Esophagus squamous epithelium (tissue), 5 donors: ENCODE data around the gene HOXD8. TPM values are rescaled to one million over a fixed set of nuclear protein-coding genes. Genes with fewer than 3 reads are reported as not detected.

ENCODE experiments used
- DNase-seq: peaks from one replicate; lab custom pipeline; 2025; lab: John Stamatoyannopoulos, UW
- H3K27ac ChIP-seq, 4 donors: fragments of 200-600 bp; sonication (generic); one replicate each; pipeline ENCODE4 v1.5.1; 2016 to 2019; ENCODE audit warnings: mild to moderate bottlenecking in 1 of 4
- H3K27me3 ChIP-seq, 4 donors: fragments of 200-600 bp; sonication (generic); 1 replicate in 3 of 4; 2 replicates in 1 of 4; pipeline versions ENCODE4 v1.5.1 to v1.6.0; 2017 to 2021; ENCODE audit warnings: antibody characterized with exemption in 1 of 4
- H3K36me3 ChIP-seq, 3 donors: fragments of 200-600 bp; sonication (generic); one replicate each; pipeline ENCODE4 v1.5.1; 2016 to 2019
- H3K4me1 ChIP-seq, 3 donors: fragments of 200-600 bp; sonication (generic); one replicate each; pipeline ENCODE4 v1.5.1; 2017 to 2019
- H3K4me3 ChIP-seq, 4 donors: fragments of 200-600 bp; sonication (generic); 1 replicate in 3 of 4; 2 replicates in 1 of 4; pipeline ENCODE4 v1.5.1; 2016 to 2019; ENCODE audit warnings: mild to moderate bottlenecking in 2 of 4, moderate library complexity in 1 of 4
- H3K9me3 ChIP-seq, 3 donors: fragments of 200-600 bp; sonication (generic); one replicate each; pipeline ENCODE4 v1.5.1; 2016 to 2019
- POLR2A ChIP-seq, 4 donors: fragments of 450-650 bp; IDR thresholded peaks; one replicate each; pipeline ENCODE4 v1.6.1; 2017; ENCODE audit warnings: antibody characterized with exemption in 4 of 4, mild to moderate bottlenecking in 4 of 4, moderate library complexity in 3 of 4
- WGBS, 2 donors: methylation state at CpG; one replicate each; pipeline ENCODE4 v1.1.5; 2018; 5-methylcytosine and 5-hydroxymethylcytosine counted together
- intact Hi-C: fragments of 100-400 bp; cut with DNase I; formaldehyde crosslinking; loops from one replicate; pipeline ENCODE4 v1.15.0; 2022
- total RNA-seq, 4 donors: library from RNA; depleted of rRNA; stranded (reverse); fragments of >200 nt; gene quantifications; one replicate each; pipeline ENCODE4 v1.1.0, GENCODE V29; 2016
- TF ChIP-seq, protein P1 (sequence below), 6 experiments: fragments of 450-650 bp in 4 of 6; fragments of 200-600 bp in 2 of 6; sonication (generic) in 2 of 6; IDR thresholded peaks; one replicate each; pipeline ENCODE4 v1.5.1; 2016 to 2019; ENCODE audit warnings: antibody characterized with exemption in 6 of 6, mild to moderate bottlenecking in 4 of 6, moderate library complexity in 4 of 6
- donor health status: DM: yes; HTN: yes; CAD: no.

The HOXD8 gene
- total RNA-seq, 4 donors from 2014 or later = 1.2 to 4.6 (median 1.2) TPM; not detected in 1

DNA sequence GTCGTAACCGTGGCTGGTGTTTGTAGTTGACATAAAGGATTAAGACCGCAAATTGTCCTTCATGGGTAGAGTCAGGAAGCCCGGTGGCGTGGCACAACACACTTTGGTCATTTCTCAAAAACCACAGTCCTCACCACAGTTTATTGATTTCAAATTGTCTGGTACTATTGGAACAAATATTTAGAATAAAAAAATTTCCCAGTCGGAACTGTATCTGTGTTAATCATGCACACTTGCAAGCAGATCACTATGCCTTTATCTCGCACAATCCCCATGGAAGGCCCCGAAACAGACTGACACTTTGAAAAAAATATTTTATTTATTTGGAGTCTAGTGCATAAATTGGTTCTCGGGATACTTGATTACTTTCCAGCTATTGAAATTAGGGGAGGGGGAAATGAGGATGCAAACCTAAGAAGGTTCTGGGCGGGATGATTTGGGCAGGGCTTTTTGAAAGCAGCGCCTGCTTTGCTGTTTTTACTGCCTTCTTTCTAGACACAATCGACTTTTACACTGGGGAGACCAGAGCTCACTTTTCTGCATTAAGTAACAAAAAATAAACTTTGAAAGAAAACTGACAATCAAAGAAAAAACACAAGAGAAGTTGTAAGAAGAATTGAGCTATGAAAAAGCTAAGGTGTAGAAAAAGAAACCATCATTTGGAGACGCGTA lies 43.5 kb downstream of the HOXD8 start:
- Histone ChIP-seq H3K9me3 (no peaks in the 10 kb centered on the region), H3K4me1 (peaks cover 0 to 25% (median 2%) of the 10 kb centered on the region in 3 donors), H3K27me3 (peaks cover 33 to 100% (median 45%) of the 10 kb centered on the region in 4 donors), H3K27ac (no peak overlapping the region), H3K36me3 (no peaks in the 10 kb centered on the region), H3K4me3 (no peak overlapping the region)
- 39 to 44% methylated on average over 14 of the region's 14 CpGs for whole genome bisulfite sequencing, 2 donors
- intact Hi-C loops = no loop called here
- no peak for DNase-seq
- no peak for TF ChIP-seq POLR2A (IDR thresholded peaks at IDR 0.05)
- TF ChIP-seq, protein P1, sequence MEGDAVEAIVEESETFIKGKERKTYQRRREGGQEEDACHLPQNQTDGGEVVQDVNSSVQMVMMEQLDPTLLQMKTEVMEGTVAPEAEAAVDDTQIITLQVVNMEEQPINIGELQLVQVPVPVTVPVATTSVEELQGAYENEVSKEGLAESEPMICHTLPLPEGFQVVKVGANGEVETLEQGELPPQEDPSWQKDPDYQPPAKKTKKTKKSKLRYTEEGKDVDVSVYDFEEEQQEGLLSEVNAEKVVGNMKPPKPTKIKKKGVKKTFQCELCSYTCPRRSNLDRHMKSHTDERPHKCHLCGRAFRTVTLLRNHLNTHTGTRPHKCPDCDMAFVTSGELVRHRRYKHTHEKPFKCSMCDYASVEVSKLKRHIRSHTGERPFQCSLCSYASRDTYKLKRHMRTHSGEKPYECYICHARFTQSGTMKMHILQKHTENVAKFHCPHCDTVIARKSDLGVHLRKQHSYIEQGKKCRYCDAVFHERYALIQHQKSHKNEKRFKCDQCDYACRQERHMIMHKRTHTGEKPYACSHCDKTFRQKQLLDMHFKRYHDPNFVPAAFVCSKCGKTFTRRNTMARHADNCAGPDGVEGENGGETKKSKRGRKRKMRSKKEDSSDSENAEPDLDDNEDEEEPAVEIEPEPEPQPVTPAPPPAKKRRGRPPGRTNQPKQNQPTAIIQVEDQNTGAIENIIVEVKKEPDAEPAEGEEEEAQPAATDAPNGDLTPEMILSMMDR (IDR thresholded peaks at IDR 0.05) = no peak

- intact Hi-C loops = no loop called here
- Histone ChIP-seq H3K4me3 (no peak overlapping the region), H3K36me3 (no peaks in the 10 kb centered on the region), H3K4me1 (peaks cover 3 to 32% (median 7%) of the 10 kb centered on the region in 3 donors), H3K27ac (no peak overlapping the region), H3K27me3 (peaks cover 36 to 100% (median 48%) of the 10 kb centered on the region in 4 donors), H3K9me3 (no peaks in the 10 kb centered on the region)
- DNase-seq = no peak
- 19 to 23% methylated on average over 7 of the region's 7 CpGs for WGBS, 2 donors
- TF ChIP-seq, protein P1 (IDR thresholded peaks at IDR 0.05) = no peak
- no peak for TF ChIP-seq POLR2A (IDR thresholded peaks at IDR 0.05)
These were observed 44.3 kb downstream of the HOXD8 start for GRCh38 chr2:176173567-176174381.

DNA sequence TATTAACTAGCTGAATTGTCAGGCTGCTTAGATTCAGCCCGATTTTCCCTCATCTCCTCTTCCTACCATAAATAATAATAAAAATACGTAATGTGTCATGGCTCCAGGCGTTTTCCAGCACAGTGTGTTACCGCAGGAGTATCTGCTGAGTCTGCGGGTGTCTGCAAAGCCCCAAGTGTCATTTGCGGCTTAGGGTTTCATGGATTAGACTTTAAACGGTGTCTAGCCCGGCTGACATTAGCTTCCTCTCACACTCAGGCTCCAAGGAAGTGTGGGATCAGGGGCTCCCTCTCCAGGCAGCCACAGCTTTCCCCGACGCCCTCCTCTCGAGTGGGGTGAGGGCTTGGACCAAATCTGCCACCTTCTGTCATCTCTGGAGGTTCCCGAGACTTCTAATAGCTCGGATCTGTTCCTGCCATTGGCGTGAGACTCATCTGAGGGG lies 44.9 kb downstream of the HOXD8 start:
- H3K9me3 ChIP-seq = no peaks in the 10 kb centered on the region
- no peaks in the 10 kb centered on the region for H3K36me3 ChIP-seq
- intact Hi-C loops = no loop called here
- TF ChIP-seq, protein P1 (IDR thresholded peaks at IDR 0.05) = no peak
- TF ChIP-seq POLR2A (IDR thresholded peaks at IDR 0.05) = no peak
- 20 to 23% methylated on average over 8 of the region's 14 CpGs for WGBS, 2 donors
- H3K27me3 ChIP-seq = peaks cover 36 to 100% (median 49%) of the 10 kb centered on the region in 4 donors
- peaks cover 3 to 36% (median 7%) of the 10 kb centered on the region in 3 donors for H3K4me1 ChIP-seq
- H3K4me3 ChIP-seq = no peak overlapping the region
- no peak overlapping the region for H3K27ac ChIP-seq
- no peak for DNase-seq

GRCh38 chr2:176174824-176175708 lies 45.6 kb downstream of the HOXD8 start:
- intact Hi-C loops = no loop called here
- 13 to 32% methylated on average over 7 to 16 of the region's 47 CpGs for WGBS, 2 donors
- Histone ChIP-seq H3K9me3 (no peaks in the 10 kb centered on the region), H3K36me3 (no peaks in the 10 kb centered on the region), H3K27ac (no peak overlapping the region), H3K4me3 (no peak overlapping the region), H3K4me1 (peaks cover 3 to 36% (median 7%) of the 10 kb centered on the region in 3 donors), H3K27me3 (peaks cover 36 to 100% (median 50%) of the 10 kb centered on the region in 4 donors)
- no peak for TF ChIP-seq POLR2A (IDR thresholded peaks at IDR 0.05)
- TF ChIP-seq, protein P1 (IDR thresholded peaks at IDR 0.05) = no peak
- DNase-seq = no peak
